HepG2 (cell line): ENCODE measurements around the gene PMVK. TPM values are rescaled to one million over a fixed set of nuclear protein-coding genes. Genes with fewer than 3 reads are reported as not detected.
A peak's percentile ranks its signal among the peaks of the same experiment; 100 is the strongest.

Source experiments
- FOXA1 ChIP-seq, 2 experiments: fragments of 450-650 bp in 1 of 2; sonication (generic) in 1 of 2; formaldehyde crosslinking in 1 of 2; IDR thresholded peaks; 2 replicates each; pipeline versions ENCODE4 v1.4.0 to v1.6.1; 2016 to 2020; ENCODE audit warnings: missing genetic modification reagents in 1 of 2
- GATAD2A ChIP-seq: IDR thresholded peaks from 2 replicates; pipeline ENCODE4 v1.6.1; 2016
- HNRNPL ChIP-seq: fragments of 200-400 bp; formaldehyde crosslinking; IDR thresholded peaks from 2 replicates; pipeline ENCODE4 v1.6.1; 2017; ENCODE audit warnings: mild to moderate bottlenecking, low read depth, low read length
- HOXD1 ChIP-seq: sonication (generic); formaldehyde crosslinking; IDR thresholded peaks from 2 replicates; pipeline ENCODE4 v1.5.0; 2020; ENCODE audit warnings: missing genetic modification reagents
- RARA ChIP-seq: IDR thresholded peaks from 2 replicates; pipeline ENCODE4 v1.6.1; 2016; ENCODE audit warnings: missing genetic modification reagents, missing compliant biosample characterization
- SIX1 ChIP-seq: sonication (generic); formaldehyde crosslinking; IDR thresholded peaks from 2 replicates; pipeline ENCODE4 v1.4.0; 2020; ENCODE audit warnings: missing genetic modification reagents, borderline replicate concordance
- THAP11 ChIP-seq: IDR thresholded peaks from 2 replicates; pipeline ENCODE4 v1.6.1; 2016; ENCODE audit warnings: missing biosample characterization, missing genetic modification reagents
- ZFP1 ChIP-seq: IDR thresholded peaks from 2 replicates; pipeline ENCODE4 v1.6.1; 2016
- ZNF318 ChIP-seq: sonication (generic); formaldehyde crosslinking; IDR thresholded peaks from 2 replicates; pipeline ENCODE4 v1.4.0; 2020; ENCODE audit warnings: mild to moderate bottlenecking, missing genetic modification reagents
- ZNF629 ChIP-seq: sonication (generic); formaldehyde crosslinking; conservative IDR thresholded peaks from 2 replicates; pipeline ENCODE4 v1.5.0; 2020; ENCODE audit warnings: missing genetic modification reagents
- polyA plus RNA-seq, 8 experiments: library from polyadenylated mRNA; depleted of rRNA in 3 of 8; stranded (reverse) in 7 of 8; unstranded in 1 of 8; fragments of >200 nt; fragmentation: Illumina TruSeq in 4 of 8; extraction: Trizol in 4 of 8; gene quantifications; 2 replicates each; pipeline versions ENCODE4 v1.2.1 to v1.2.3, GENCODE V29; 2011 to 2016; ENCODE audit warnings: low read depth in 4 of 8, missing spikeins in 1 of 8, mixed read lengths in 1 of 8; ENCODE audit not compliant: insufficient read depth in 1 of 8
- total RNA-seq, 5 experiments: library from RNA; depleted of rRNA; stranded (reverse); fragments of >200 nt; fragmentation: Illumina TruSeq; extraction: Trizol; gene quantifications; 2 replicates each; pipeline ENCODE4 v1.2.3, GENCODE V29; 2016; ENCODE audit warnings: low read depth in 1 of 5
- TF ChIP-seq, protein P1 (sequence below): sonication (generic); formaldehyde crosslinking; IDR thresholded peaks from 2 replicates; pipeline ENCODE4 v1.5.0; 2020; ENCODE audit warnings: mild to moderate bottlenecking, missing genetic modification reagents, borderline replicate concordance
- TF ChIP-seq, protein P2 (sequence below): sonication (generic); formaldehyde crosslinking; IDR thresholded peaks from 2 replicates; pipeline ENCODE4 v1.4.0; 2020; ENCODE audit warnings: missing genetic modification reagents
- TF ChIP-seq, protein P3 (sequence below): sonication (generic); formaldehyde crosslinking; IDR thresholded peaks from 2 replicates; pipeline ENCODE4 v1.8.1; 2023; ENCODE audit warnings: mild to moderate bottlenecking, missing genetic modification reagents

Gene PMVK
- total and polyA plus RNA-seq, 2 of the 13 experiments (the other 11 are each of a cell fraction or from before 2014, with no cell fraction given), result 3.9 to 12.6 TPM

DNA sequence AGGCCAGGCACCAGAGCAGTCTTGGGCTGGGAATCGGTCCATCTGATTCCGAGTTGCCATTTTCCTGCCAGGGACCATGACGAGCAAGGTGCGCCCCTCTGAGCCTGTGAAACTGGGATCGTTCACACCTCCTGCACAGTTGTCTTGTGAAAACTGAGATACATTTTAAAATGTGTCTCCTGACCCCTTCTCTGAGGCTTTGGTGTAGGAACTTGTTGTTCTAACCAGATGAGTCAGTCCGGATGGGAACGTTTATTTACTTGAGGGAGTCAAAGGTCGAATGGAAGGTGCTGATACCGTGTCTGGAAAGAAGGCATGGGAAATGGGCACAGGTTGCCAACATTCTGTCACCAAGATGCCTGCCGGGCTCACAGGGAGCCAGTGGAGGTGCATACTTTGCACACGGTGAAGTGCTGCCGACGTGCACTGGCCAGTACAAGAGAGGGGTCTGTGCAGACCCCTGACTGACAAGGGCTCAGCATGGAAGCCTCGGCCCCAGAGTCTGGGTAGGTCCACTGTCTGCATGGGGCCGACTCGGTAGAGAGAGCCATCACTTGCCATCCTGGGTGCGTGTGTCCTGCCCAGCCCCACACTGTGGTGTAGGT, 59.0 kb downstream of the PMVK start (continued):
- TF ChIP-seq ZNF318 (CRISPR knock-in tag) (no peak), THAP11 (CRISPR knock-in tag) (peak; percentile 28; the same call in 1 of the 2 replicates), GATAD2A (CRISPR knock-in tag) (peak; percentile 73), ZNF629 (CRISPR knock-in tag) (peak; percentile 97), SIX1 (CRISPR knock-in tag) (peak; percentile 9; the same call in 1 of the 2 replicates), HNRNPL (peak; percentile 69; the same call in 1 of the 2 replicates), RARA (CRISPR knock-in tag) (peak; percentile 71), HOXD1 (no peak), FOXA1 (IDR thresholded peaks at IDR 0.05) (no peak), FOXA1 (CRISPR knock-in tag; IDR thresholded peaks at IDR 0.05) (peak; percentile 72), ZFP1 (CRISPR knock-in tag) (no peak)
- TF ChIP-seq, protein P1, sequence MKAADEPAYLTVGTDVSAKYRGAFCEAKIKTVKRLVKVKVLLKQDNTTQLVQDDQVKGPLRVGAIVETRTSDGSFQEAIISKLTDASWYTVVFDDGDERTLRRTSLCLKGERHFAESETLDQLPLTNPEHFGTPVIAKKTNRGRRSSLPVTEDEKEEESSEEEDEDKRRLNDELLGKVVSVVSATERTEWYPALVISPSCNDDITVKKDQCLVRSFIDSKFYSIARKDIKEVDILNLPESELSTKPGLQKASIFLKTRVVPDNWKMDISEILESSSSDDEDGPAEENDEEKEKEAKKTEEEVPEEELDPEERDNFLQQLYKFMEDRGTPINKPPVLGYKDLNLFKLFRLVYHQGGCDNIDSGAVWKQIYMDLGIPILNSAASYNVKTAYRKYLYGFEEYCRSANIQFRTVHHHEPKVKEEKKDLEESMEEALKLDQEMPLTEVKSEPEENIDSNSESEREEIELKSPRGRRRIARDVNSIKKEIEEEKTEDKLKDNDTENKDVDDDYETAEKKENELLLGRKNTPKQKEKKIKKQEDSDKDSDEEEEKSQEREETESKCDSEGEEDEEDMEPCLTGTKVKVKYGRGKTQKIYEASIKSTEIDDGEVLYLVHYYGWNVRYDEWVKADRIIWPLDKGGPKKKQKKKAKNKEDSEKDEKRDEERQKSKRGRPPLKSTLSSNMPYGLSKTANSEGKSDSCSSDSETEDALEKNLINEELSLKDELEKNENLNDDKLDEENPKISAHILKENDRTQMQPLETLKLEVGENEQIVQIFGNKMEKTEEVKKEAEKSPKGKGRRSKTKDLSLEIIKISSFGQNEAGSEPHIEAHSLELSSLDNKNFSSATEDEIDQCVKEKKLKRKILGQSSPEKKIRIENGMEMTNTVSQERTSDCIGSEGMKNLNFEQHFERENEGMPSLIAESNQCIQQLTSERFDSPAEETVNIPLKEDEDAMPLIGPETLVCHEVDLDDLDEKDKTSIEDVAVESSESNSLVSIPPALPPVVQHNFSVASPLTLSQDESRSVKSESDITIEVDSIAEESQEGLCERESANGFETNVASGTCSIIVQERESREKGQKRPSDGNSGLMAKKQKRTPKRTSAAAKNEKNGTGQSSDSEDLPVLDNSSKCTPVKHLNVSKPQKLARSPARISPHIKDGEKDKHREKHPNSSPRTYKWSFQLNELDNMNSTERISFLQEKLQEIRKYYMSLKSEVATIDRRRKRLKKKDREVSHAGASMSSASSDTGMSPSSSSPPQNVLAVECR (CRISPR knock-in tag), result 0 out of 2 replicates have a peak, but pooled peaks have one; percentile 37
- TF ChIP-seq, protein P2, sequence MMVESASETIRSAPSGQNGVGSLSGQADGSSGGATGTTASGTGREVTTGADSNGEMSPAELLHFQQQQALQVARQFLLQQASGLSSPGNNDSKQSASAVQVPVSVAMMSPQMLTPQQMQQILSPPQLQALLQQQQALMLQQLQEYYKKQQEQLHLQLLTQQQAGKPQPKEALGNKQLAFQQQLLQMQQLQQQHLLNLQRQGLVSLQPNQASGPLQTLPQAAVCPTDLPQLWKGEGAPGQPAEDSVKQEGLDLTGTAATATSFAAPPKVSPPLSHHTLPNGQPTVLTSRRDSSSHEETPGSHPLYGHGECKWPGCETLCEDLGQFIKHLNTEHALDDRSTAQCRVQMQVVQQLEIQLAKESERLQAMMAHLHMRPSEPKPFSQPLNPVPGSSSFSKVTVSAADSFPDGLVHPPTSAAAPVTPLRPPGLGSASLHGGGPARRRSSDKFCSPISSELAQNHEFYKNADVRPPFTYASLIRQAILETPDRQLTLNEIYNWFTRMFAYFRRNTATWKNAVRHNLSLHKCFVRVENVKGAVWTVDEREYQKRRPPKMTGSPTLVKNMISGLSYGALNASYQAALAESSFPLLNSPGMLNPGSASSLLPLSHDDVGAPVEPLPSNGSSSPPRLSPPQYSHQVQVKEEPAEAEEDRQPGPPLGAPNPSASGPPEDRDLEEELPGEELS (CRISPR knock-in tag), result peak; percentile 66
- TF ChIP-seq, protein P3, sequence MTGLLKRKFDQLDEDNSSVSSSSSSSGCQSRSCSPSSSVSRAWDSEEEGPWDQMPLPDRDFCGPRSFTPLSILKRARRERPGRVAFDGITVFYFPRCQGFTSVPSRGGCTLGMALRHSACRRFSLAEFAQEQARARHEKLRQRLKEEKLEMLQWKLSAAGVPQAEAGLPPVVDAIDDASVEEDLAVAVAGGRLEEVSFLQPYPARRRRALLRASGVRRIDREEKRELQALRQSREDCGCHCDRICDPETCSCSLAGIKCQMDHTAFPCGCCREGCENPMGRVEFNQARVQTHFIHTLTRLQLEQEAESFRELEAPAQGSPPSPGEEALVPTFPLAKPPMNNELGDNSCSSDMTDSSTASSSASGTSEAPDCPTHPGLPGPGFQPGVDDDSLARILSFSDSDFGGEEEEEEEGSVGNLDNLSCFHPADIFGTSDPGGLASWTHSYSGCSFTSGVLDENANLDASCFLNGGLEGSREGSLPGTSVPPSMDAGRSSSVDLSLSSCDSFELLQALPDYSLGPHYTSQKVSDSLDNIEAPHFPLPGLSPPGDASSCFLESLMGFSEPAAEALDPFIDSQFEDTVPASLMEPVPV (CRISPR knock-in tag), result no peak
